GM12878 (cell line): ENCODE measurements around the gene SEC24C. TPM values are rescaled to one million over a fixed set of nuclear protein-coding genes. Genes with fewer than 3 reads are reported as not detected.

ENCODE experiments used
- ATAC-seq: fragments of 200-7000 bp; cut with Tn5 transposase; 3 replicates; pipeline ENCODE4 v1.9.1; 2020; ENCODE audit warnings: mild to moderate bottlenecking, moderate library complexity
- BruUV-seq: library from RNA; stranded (reverse); fragments of 400-500 nt; replicated peaks from 2 replicates; lab custom pipeline; 2021; lab: Mats Ljungman, UMichigan
- CTCF ChIA-PET: fragments of 300-600 bp; sonication (Branson Sonifier 250); formaldehyde crosslinking; extraction: SDS; loops from one replicate; lab custom pipeline; 2021; ENCODE audit warnings: inconsistent platforms; lab: Yijun Ruan, JAX
- POLR2A ChIA-PET: fragments of 350-600 bp; formaldehyde crosslinking; extraction: SDS; loops from one replicate; lab custom pipeline; 2021; ENCODE audit warnings: inconsistent platforms; lab: Charles Lee
- RAD21 ChIA-PET: fragments of 300-600 bp; sonication (Branson Sonifier 250); formaldehyde crosslinking; loops from one replicate; lab custom pipeline; 2023; ENCODE audit warnings: antibody characterized with exemption; ENCODE audit not compliant: unreplicated experiment; lab: Charles Lee
- SMC1A ChIA-PET: fragments of 300-600 bp; sonication (Branson Sonifier 250); formaldehyde crosslinking; loops from one replicate; lab custom pipeline; 2023; ENCODE audit not compliant: unreplicated experiment, uncharacterized antibody; lab: Charles Lee
- DNase-seq: peaks from one replicate; pipeline ENCODE4 v3.0.0-alpha.2; 2011; ENCODE audit warnings: low read depth, low spot score
- FAIRE-seq: peaks from 3 replicates; lab custom pipeline; 2011; peaks lifted over from hg19 to GRCh38; lab: Jason Lieb, UNC
- H2AFZ ChIP-seq: 2 replicates; pipeline ENCODE4 v1.6.0; 2011; ENCODE audit warnings: low read depth, low read length, control low read depth; ENCODE audit not compliant: control insufficient read depth
- H3K27ac ChIP-seq: 2 replicates; pipeline ENCODE4 v1.5.1; 2011; ENCODE audit warnings: control low read depth; ENCODE audit not compliant: control insufficient read depth, insufficient read depth
- H3K27me3 ChIP-seq, 2 experiments: replicated peaks in 1 of 2; 2 replicates each; pipeline versions ENCODE4 v1.6.0 to v1.6.1; 2011; ENCODE audit warnings: low read length in 1 of 2; ENCODE audit not compliant: control insufficient read depth in 2 of 2, insufficient read depth in 2 of 2
- H3K36me3 ChIP-seq, 2 experiments: 2 replicates each; pipeline ENCODE4 v1.5.1; 2011; ENCODE audit warnings: low read length in 1 of 2; ENCODE audit not compliant: control insufficient read depth in 2 of 2, insufficient read depth in 2 of 2
- H3K4me1 ChIP-seq: 2 replicates; pipeline ENCODE4 v1.6.1; 2011; ENCODE audit warnings: mild to moderate bottlenecking, low read length, moderate library complexity, mixed read lengths; ENCODE audit not compliant: control insufficient read depth, insufficient read depth
- H3K4me2 ChIP-seq: 2 replicates; pipeline ENCODE4 v1.6.0; 2011; ENCODE audit warnings: control low read depth; ENCODE audit not compliant: control insufficient read depth, insufficient read depth
- H3K4me3 ChIP-seq: fragments of 200-600 bp; sonication (generic); 2 replicates; pipeline ENCODE4 v1.5.1; 2016
- H3K79me2 ChIP-seq: 2 replicates; pipeline ENCODE4 v1.6.0; 2011; ENCODE audit warnings: low read length; ENCODE audit not compliant: control insufficient read depth, insufficient read depth
- H3K9ac ChIP-seq: 2 replicates; pipeline ENCODE4 v1.8.0; 2011; ENCODE audit warnings: low read length, control low read depth, mixed read lengths; ENCODE audit not compliant: control insufficient read depth, insufficient read depth
- H3K9me3 ChIP-seq: replicated peaks from 3 replicates; pipeline ENCODE4 v1.5.1; 2011; ENCODE audit warnings: mild to moderate bottlenecking, low read length; ENCODE audit not compliant: control insufficient read depth, insufficient read depth
- H4K20me1 ChIP-seq: 2 replicates; pipeline ENCODE4 v1.6.0; 2011; ENCODE audit not compliant: control insufficient read depth, insufficient read depth
- EGR1 ChIP-seq, 2 experiments: IDR thresholded peaks; 1 replicate in 1 of 2; 2 replicates in 1 of 2; pipeline ENCODE4 v1.6.1; 2011 to 2012; ENCODE audit warnings: low read depth in 2 of 2, low read length in 2 of 2, borderline replicate concordance in 1 of 2, mild to moderate bottlenecking in 1 of 2, moderate library complexity in 1 of 2
- IRF4 ChIP-seq: IDR thresholded peaks from 2 replicates; pipeline ENCODE4 v1.6.1; 2011; ENCODE audit warnings: low read depth, low read length
- KDM1A ChIP-seq: fragments of 200-600 bp; sonication (generic); IDR thresholded peaks from 2 replicates; pipeline ENCODE4 v1.6.1; 2016; ENCODE audit warnings: borderline replicate concordance
- MTA3 ChIP-seq: IDR thresholded peaks from 2 replicates; pipeline ENCODE4 v1.6.1; 2012; ENCODE audit warnings: low read length, inconsistent platforms, borderline replicate concordance
- RB1 ChIP-seq: fragments of 450-650 bp; formaldehyde crosslinking; IDR thresholded peaks from 2 replicates; pipeline ENCODE4 v1.6.1; 2017; ENCODE audit warnings: mild to moderate bottlenecking, borderline replicate concordance
- ZBTB33 ChIP-seq: fragments of 450-650 bp; IDR thresholded peaks from 2 replicates; pipeline ENCODE4 v1.6.1; 2017; ENCODE audit warnings: mild to moderate bottlenecking
- WGBS: methylation state at CpG from one replicate; pipeline ENCODE4 v1.1.6; 2016; ENCODE audit warnings: low lambda C conversion rate; ENCODE audit not compliant: insufficient replicate concordance, insufficient coverage; ENCODE audit errors: missing lambda C conversion rate; 5-methylcytosine and 5-hydroxymethylcytosine counted together
- in situ Hi-C: fragments of 300-500 bp; cut with MboI; formaldehyde crosslinking; loops from 9 replicates; pipeline ENCODE4 v1.14.3; 2018; ENCODE audit warnings: mixed read lengths
- intact Hi-C: fragments of 100-400 bp; cut with micrococcal nuclease; formaldehyde crosslinking; loops from one replicate; pipeline ENCODE4 v1.14.2; 2022; ENCODE audit not compliant: unreplicated experiment
- polyA plus RNA-seq, 11 experiments: library from polyadenylated mRNA; depleted of rRNA in 4 of 11; unstranded in 6 of 11; stranded (reverse) in 5 of 11; fragments of >200 nt; fragmentation: Nextera tagmentation in 4 of 11; fragmentation: Illumina TruSeq in 1 of 11; extraction: Ambion mirVana in 4 of 11; extraction: Trizol in 1 of 11; gene quantifications; 1 replicate in 1 of 11; 2 replicates in 10 of 11; pipeline versions ENCODE4 v1.2.1 to v1.2.3, GENCODE V29; 2011 to 2016; ENCODE audit warnings: inconsistent platforms in 2 of 11, missing spikeins in 2 of 11, low read depth in 1 of 11
- total RNA-seq, 4 experiments: library from RNA; depleted of rRNA in 3 of 4; stranded (reverse); fragments of >200 nt in 3 of 4; fragmentation: Illumina TruSeq in 1 of 4; extraction: Trizol in 1 of 4; gene quantifications; 2 replicates each; pipeline versions ENCODE4 v1.2.1 to v1.2.3, GENCODE V29; 2013 to 2021
- TF ChIP-seq, protein P1 (sequence below): IDR thresholded peaks from 2 replicates; pipeline ENCODE4 v1.6.1; 2011; ENCODE audit warnings: low read depth, low read length, improper control_type of control experiment, borderline replicate concordance
- TF ChIP-seq, protein P2 (sequence below): fragments of 450-650 bp; IDR thresholded peaks from 2 replicates; pipeline ENCODE4 v1.6.1; 2017; ENCODE audit warnings: mild to moderate bottlenecking, moderate library complexity
- TF ChIP-seq, protein P3 (sequence below): fragments of 450-650 bp; IDR thresholded peaks from 2 replicates; pipeline ENCODE4 v1.6.1; 2016; ENCODE audit warnings: mild to moderate bottlenecking, moderate library complexity, borderline replicate concordance

The SEC24C gene
- total and polyA plus RNA-seq, 10 of the 15 experiments (the other 5 are each of a cell fraction or from before 2014, with no cell fraction given) = 12.7 to 117 (median 73.8) TPM

DNA sequence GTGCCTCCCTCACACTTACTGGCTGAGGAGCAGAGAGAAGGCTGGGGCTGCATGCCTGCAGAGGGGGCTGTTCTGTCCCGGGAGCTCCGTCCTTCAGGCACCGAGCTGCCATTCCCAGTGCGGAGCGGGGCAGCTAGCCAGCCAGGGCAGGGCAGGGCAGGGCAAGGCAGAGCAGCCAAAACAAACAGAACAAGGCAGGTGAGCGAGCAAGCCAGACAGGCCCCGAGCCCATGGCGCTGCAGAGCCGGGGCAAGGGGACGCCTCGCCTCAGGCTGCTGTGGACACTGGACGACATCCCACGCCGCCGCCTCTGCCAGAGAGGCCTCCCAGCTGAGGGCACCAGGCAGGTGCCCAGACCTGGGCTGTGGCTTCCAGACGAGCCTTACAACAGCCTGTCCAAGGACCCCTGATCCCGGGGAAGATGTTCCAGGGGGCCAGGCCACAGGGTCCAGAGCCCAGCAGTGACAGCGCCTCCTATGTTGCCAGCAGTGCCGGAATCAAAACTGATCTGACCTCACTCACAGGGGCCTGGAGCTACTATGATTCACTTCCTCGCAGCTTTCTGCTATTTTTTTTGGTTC, 75.4 kb downstream of the SEC24C start:
- Histone ChIP-seq H3K79me2 (no peaks in the 10 kb centered on the region), H4K20me1 (no peaks in the 10 kb centered on the region), H3K4me1 (no peaks in the 10 kb centered on the region), H3K4me2 (no peak overlapping the region), H2AFZ (no peak overlapping the region), H3K9me3 (no peaks in the 10 kb centered on the region), H3K36me3 (peaks cover 3 to 7% of the 10 kb centered on the region in 2 experiments), H3K4me3 (no peak overlapping the region), H3K27ac (no peak overlapping the region), H3K9ac (no peak overlapping the region), H3K27me3 (no peaks in the 10 kb centered on the region)
- no TSS peak for BruUV-seq
- WGBS = 98% methylated on average over 19 of the region's 20 CpGs
- RAD21 ChIA-PET = interaction anchor here (1.6 kb wide), 1 partner anchor 60 kb away, joined by 3 read pairs; no protein-coding TSS in a partner anchor
- CTCF ChIA-PET = interaction anchor here (0.6 kb wide), 2 partner anchors 14 to 498 kb away, joined by 3 read pairs; no protein-coding TSS in a partner anchor
- SMC1A ChIA-PET = no interaction called here
- in situ Hi-C loops = no loop called here
- ATAC-seq (no peak), FAIRE-seq (no peak), DNase-seq (no peak)
- POLR2A ChIA-PET = interaction anchor here (0.6 to 0.7 kb wide), 2 partner anchors 1270 to 1271 kb away, joined by 3 read pairs; no protein-coding TSS in a partner anchor
- intact Hi-C loops = no loop called here
- TF ChIP-seq, protein P1, sequence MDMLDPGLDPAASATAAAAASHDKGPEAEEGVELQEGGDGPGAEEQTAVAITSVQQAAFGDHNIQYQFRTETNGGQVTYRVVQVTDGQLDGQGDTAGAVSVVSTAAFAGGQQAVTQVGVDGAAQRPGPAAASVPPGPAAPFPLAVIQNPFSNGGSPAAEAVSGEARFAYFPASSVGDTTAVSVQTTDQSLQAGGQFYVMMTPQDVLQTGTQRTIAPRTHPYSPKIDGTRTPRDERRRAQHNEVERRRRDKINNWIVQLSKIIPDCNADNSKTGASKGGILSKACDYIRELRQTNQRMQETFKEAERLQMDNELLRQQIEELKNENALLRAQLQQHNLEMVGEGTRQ = no peak
- no peak for TF ChIP-seq RB1
- no peak for TF ChIP-seq MTA3
- TF ChIP-seq KDM1A = no peak
- TF ChIP-seq, protein P2, sequence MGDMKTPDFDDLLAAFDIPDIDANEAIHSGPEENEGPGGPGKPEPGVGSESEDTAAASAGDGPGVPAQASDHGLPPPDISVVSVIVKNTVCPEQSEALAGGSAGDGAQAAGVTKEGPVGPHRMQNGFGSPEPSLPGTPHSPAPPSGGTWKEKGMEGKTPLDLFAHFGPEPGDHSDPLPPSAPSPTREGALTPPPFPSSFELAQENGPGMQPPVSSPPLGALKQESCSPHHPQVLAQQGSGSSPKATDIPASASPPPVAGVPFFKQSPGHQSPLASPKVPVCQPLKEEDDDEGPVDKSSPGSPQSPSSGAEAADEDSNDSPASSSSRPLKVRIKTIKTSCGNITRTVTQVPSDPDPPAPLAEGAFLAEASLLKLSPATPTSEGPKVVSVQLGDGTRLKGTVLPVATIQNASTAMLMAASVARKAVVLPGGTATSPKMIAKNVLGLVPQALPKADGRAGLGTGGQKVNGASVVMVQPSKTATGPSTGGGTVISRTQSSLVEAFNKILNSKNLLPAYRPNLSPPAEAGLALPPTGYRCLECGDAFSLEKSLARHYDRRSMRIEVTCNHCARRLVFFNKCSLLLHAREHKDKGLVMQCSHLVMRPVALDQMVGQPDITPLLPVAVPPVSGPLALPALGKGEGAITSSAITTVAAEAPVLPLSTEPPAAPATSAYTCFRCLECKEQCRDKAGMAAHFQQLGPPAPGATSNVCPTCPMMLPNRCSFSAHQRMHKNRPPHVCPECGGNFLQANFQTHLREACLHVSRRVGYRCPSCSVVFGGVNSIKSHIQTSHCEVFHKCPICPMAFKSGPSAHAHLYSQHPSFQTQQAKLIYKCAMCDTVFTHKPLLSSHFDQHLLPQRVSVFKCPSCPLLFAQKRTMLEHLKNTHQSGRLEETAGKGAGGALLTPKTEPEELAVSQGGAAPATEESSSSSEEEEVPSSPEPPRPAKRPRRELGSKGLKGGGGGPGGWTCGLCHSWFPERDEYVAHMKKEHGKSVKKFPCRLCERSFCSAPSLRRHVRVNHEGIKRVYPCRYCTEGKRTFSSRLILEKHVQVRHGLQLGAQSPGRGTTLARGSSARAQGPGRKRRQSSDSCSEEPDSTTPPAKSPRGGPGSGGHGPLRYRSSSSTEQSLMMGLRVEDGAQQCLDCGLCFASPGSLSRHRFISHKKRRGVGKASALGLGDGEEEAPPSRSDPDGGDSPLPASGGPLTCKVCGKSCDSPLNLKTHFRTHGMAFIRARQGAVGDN = no peak
- no peak for TF ChIP-seq EGR1 (IDR thresholded peaks at IDR 0.05; ENCODE audit: borderline replicate concordance in 1 of 2, low read depth in 2 of 2, low read length in 2 of 2)
- no peak for TF ChIP-seq ZBTB33
- TF ChIP-seq, protein P3, sequence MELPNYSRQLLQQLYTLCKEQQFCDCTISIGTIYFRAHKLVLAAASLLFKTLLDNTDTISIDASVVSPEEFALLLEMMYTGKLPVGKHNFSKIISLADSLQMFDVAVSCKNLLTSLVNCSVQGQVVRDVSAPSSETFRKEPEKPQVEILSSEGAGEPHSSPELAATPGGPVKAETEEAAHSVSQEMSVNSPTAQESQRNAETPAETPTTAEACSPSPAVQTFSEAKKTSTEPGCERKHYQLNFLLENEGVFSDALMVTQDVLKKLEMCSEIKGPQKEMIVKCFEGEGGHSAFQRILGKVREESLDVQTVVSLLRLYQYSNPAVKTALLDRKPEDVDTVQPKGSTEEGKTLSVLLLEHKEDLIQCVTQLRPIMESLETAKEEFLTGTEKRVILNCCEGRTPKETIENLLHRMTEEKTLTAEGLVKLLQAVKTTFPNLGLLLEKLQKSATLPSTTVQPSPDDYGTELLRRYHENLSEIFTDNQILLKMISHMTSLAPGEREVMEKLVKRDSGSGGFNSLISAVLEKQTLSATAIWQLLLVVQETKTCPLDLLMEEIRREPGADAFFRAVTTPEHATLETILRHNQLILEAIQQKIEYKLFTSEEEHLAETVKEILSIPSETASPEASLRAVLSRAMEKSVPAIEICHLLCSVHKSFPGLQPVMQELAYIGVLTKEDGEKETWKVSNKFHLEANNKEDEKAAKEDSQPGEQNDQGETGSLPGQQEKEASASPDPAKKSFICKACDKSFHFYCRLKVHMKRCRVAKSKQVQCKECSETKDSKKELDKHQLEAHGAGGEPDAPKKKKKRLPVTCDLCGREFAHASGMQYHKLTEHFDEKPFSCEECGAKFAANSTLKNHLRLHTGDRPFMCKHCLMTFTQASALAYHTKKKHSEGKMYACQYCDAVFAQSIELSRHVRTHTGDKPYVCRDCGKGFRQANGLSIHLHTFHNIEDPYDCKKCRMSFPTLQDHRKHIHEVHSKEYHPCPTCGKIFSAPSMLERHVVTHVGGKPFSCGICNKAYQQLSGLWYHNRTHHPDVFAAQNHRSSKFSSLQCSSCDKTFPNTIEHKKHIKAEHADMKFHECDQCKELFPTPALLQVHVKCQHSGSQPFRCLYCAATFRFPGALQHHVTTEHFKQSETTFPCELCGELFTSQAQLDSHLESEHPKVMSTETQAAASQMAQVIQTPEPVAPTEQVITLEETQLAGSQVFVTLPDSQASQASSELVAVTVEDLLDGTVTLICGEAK = no peak
- no peak for TF ChIP-seq IRF4
